IMR-90 (cell line): ENCODE results near the gene IL24. TPM values are rescaled to one million over a fixed set of nuclear protein-coding genes. Genes with fewer than 3 reads are reported as not detected.

ENCODE experiments used
- ATAC-seq: fragments of 200-7000 bp; cut with Tn5 transposase; 2 replicates; pipeline ENCODE4 v1.9.1; 2020; ENCODE audit warnings: low read depth, mild to moderate bottlenecking, moderate library complexity
- BruUV-seq: library from RNA; stranded (reverse); fragments of 400-500 nt; replicated peaks from 2 replicates; lab custom pipeline; 2021; lab: Mats Ljungman, UMichigan
- CTCF ChIA-PET: fragments of 300-600 bp; formaldehyde crosslinking; extraction: SDS; loops from one replicate; lab custom pipeline; 2021; ENCODE audit warnings: antibody characterized with exemption; lab: Yijun Ruan, JAX
- POLR2A ChIA-PET: fragments of 300-600 bp; sonication (Branson Sonifier 250); formaldehyde crosslinking; loops from one replicate; lab custom pipeline; 2022; ENCODE audit warnings: antibody characterized with exemption; ENCODE audit not compliant: unreplicated experiment; lab: Charles Lee
- DNase-seq: peaks from one replicate; pipeline ENCODE4 v3.0.0; 2013
- H2AFZ ChIP-seq: replicated peaks from 2 replicates; pipeline ENCODE3; 2013; ENCODE audit warnings: low read length, mild to moderate bottlenecking; ENCODE audit not compliant: poor library complexity
- H2AK5ac ChIP-seq: 2 replicates; pipeline ENCODE4 v1.6.1; 2013; ENCODE audit warnings: low read depth, low read length, inconsistent platforms
- H2AK9ac ChIP-seq: replicated peaks from 2 replicates; pipeline ENCODE3; 2013; ENCODE audit warnings: mild to moderate bottlenecking, low read depth, low read length, moderate library complexity; ENCODE audit not compliant: poor library complexity
- H2BK120ac ChIP-seq: 2 replicates; pipeline ENCODE4 v1.6.1; 2013; ENCODE audit warnings: low read depth, low read length, inconsistent platforms
- H2BK15ac ChIP-seq: 3 replicates; pipeline ENCODE4 v1.6.1; 2013; ENCODE audit warnings: low read depth, low read length, inconsistent platforms
- H2BK20ac ChIP-seq: 2 replicates; pipeline ENCODE4 v1.6.1; 2013; ENCODE audit warnings: low read depth, mild to moderate bottlenecking, inconsistent platforms, low read length, moderate library complexity
- H2BK5ac ChIP-seq: 2 replicates; pipeline ENCODE4 v1.6.1; 2013; ENCODE audit warnings: mild to moderate bottlenecking, low read depth, low read length, inconsistent platforms; ENCODE audit not compliant: poor library complexity, severe bottlenecking
- H3K14ac ChIP-seq: replicated peaks from 2 replicates; pipeline ENCODE4 v1.6.1; 2013; ENCODE audit warnings: low read depth, low read length, inconsistent platforms
- H3K18ac ChIP-seq: 2 replicates; pipeline ENCODE4 v1.6.1; 2013; ENCODE audit warnings: low read depth, low read length, control low read depth
- H3K23ac ChIP-seq: 2 replicates; pipeline ENCODE4 v1.6.1; 2013; ENCODE audit warnings: low read depth, low read length, inconsistent platforms
- H3K27ac ChIP-seq: 2 replicates; pipeline ENCODE4 v1.5.1; 2013; ENCODE audit warnings: mild to moderate bottlenecking, control low read depth, low read length; ENCODE audit not compliant: insufficient read depth
- H3K27me3 ChIP-seq: 2 replicates; pipeline ENCODE4 v1.6.1; 2013; ENCODE audit warnings: low read length; ENCODE audit not compliant: control insufficient read depth, insufficient read depth
- H3K36me3 ChIP-seq: 2 replicates; pipeline ENCODE4 v1.6.1; 2013; ENCODE audit warnings: low read length, mixed read lengths; ENCODE audit not compliant: control insufficient read depth, insufficient read depth
- H3K4ac ChIP-seq: 2 replicates; pipeline ENCODE4 v1.6.1; 2013; ENCODE audit warnings: low read depth, low read length, inconsistent platforms
- H3K4me1 ChIP-seq: 2 replicates; pipeline ENCODE4 v1.6.1; 2013; ENCODE audit warnings: low read length, mixed read lengths; ENCODE audit not compliant: control insufficient read depth, insufficient read depth
- H3K4me2 ChIP-seq: 2 replicates; pipeline ENCODE4 v1.6.1; 2013; ENCODE audit warnings: low read depth, mild to moderate bottlenecking, control low read depth, low read length, moderate library complexity
- H3K4me3 ChIP-seq: 2 replicates; pipeline ENCODE4 v1.5.1; 2013; ENCODE audit warnings: low read depth, mild to moderate bottlenecking, control low read depth, low read length, moderate library complexity; ENCODE audit not compliant: insufficient read depth
- H3K56ac ChIP-seq: 2 replicates; pipeline ENCODE4 v1.6.1; 2013; ENCODE audit warnings: low read length, inconsistent platforms; ENCODE audit not compliant: insufficient read depth; ENCODE audit errors: extremely low read depth
- H3K79me1 ChIP-seq, 2 experiments: 2 replicates each; pipeline ENCODE4 v1.6.1; 2013; ENCODE audit warnings: low read length in 2 of 2, inconsistent platforms in 1 of 2, low read depth in 1 of 2
- H3K9ac ChIP-seq: 2 replicates; pipeline ENCODE4 v1.6.1; 2013; ENCODE audit warnings: low read depth, low read length, control low read depth
- H3K9me1 ChIP-seq: 2 replicates; pipeline ENCODE4 v1.6.1; 2013; ENCODE audit warnings: low read length, inconsistent platforms; ENCODE audit not compliant: insufficient read depth
- H3K9me3 ChIP-seq: 2 replicates; pipeline ENCODE4 v1.6.1; 2013; ENCODE audit warnings: low read length; ENCODE audit not compliant: control insufficient read depth, insufficient read depth
- H4K20me1 ChIP-seq: 2 replicates; pipeline ENCODE4 v1.6.1; 2013; ENCODE audit warnings: low read length, inconsistent platforms; ENCODE audit not compliant: insufficient read depth
- H4K5ac ChIP-seq: 2 replicates; pipeline ENCODE4 v1.6.1; 2013; ENCODE audit warnings: mild to moderate bottlenecking, low read depth, low read length, control low read depth
- H4K8ac ChIP-seq, 2 experiments: 2 replicates each; pipeline ENCODE4 v1.6.1; 2013; ENCODE audit warnings: low read depth in 2 of 2, low read length in 2 of 2, control low read depth in 1 of 2, inconsistent platforms in 1 of 2
- H4K91ac ChIP-seq: 2 replicates; pipeline ENCODE4 v1.6.1; 2013; ENCODE audit warnings: low read depth, low read length, inconsistent platforms; ENCODE audit not compliant: insufficient read depth
- CEBPB ChIP-seq: IDR thresholded peaks from 2 replicates; pipeline ENCODE4 v1.6.1; 2012; ENCODE audit warnings: low read depth, low read length, improper control_type of control experiment
- MAFK ChIP-seq: IDR thresholded peaks from 2 replicates; pipeline ENCODE4 v1.6.1; 2012; ENCODE audit warnings: low read depth, low read length, improper control_type of control experiment
- MXI1 ChIP-seq: IDR thresholded peaks from 2 replicates; pipeline ENCODE4 v1.6.1; 2012; ENCODE audit warnings: low read depth, mild to moderate bottlenecking, low read length, moderate library complexity, borderline replicate concordance
- WGBS, 2 experiments: methylation state at CpG; one replicate each; pipeline versions ENCODE4 v1.1.5 to v1.1.7; 2013; ENCODE audit warnings: missing lambda C conversion rate in 2 of 2; ENCODE audit not compliant: insufficient read length in 1 of 2; ENCODE audit errors: extremely low coverage in 2 of 2; 5-methylcytosine and 5-hydroxymethylcytosine counted together
- dilution Hi-C: fragments of 300-500 bp; cut with HindIII; formaldehyde crosslinking; loops from one replicate; pipeline ENCODE4 v1.14.3; 2018; ENCODE audit warnings: low sequenced_read_pairs; ENCODE audit not compliant: unreplicated experiment
- in situ Hi-C: fragments of 300-500 bp; cut with MboI; formaldehyde crosslinking; loops from 3 replicates; pipeline ENCODE4 v1.14.3; 2019; ENCODE audit warnings: low sequenced_read_pairs, inconsistent platforms, mixed read lengths
- intact Hi-C: fragments of 100-400 bp; cut with micrococcal nuclease; formaldehyde crosslinking; loops from 2 replicates; pipeline ENCODE4 v1.10.0; 2022
- polyA plus RNA-seq, 3 experiments: library from polyadenylated mRNA; depleted of rRNA; stranded (reverse); fragments of >200 nt; gene quantifications; 2 replicates each; pipeline ENCODE4 v1.2.3, GENCODE V29; 2012; ENCODE audit warnings: low replicate concordance in 1 of 3
- total RNA-seq: library from RNA; depleted of rRNA; stranded (reverse); fragments of >200 nt; gene quantifications from 2 replicates; pipeline ENCODE4 v1.2.3, GENCODE V29; 2012

IL24 gene
- total and polyA plus RNA-seq, 2 of the 4 experiments (the other 2 are of a cell fraction), result 0.12 to 0.18 TPM

DNA sequence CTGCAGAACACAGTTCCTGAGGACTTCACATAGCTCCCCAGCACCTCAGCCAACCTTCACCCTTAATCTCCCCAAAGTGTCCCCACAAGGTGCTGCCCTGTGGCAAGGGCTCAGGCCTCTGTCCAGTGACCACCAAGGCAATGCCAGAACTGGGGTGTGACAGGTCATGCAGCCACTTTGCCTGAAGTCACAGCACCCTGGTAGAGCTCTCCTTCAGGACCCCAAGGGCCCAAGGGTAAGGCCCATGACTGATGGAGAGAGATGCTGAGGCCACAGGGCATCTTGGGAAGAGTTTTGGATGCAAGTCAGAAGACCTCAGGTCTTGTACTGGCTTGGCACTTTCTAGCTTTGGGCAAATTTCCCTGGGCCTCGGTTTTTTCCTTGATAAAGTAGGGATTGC lies 25.3 kb downstream of the IL24 start:
- Histone ChIP-seq H2BK120ac (no peak overlapping the region), H3K27me3 (peaks cover 11% of the 10 kb centered on the region; the same call in 1 of the 2 replicates), H3K14ac (no peak overlapping the region), H2AK9ac (no peak overlapping the region), H3K4me3 (no peak overlapping the region), H3K18ac (no peak overlapping the region), H3K23ac (no peak overlapping the region), H3K9ac (no peak overlapping the region), H2AFZ (no peak overlapping the region), H4K8ac (no peak overlapping the region), H3K4me1 (no peaks in the 10 kb centered on the region; the same call in 1 of the 2 replicates), H3K9me3 (no peaks in the 10 kb centered on the region), H4K5ac (no peak overlapping the region), H2BK20ac (no peak overlapping the region), H3K36me3 (no peaks in the 10 kb centered on the region), H3K4me2 (no peak overlapping the region), H2BK15ac (no peak overlapping the region), H4K20me1 (no peaks in the 10 kb centered on the region), H3K27ac (no peak overlapping the region), H3K9me1 (peaks cover 12% of the 10 kb centered on the region), H3K79me1 (no peaks in the 10 kb centered on the region; a peak in 1 of 4 replicates), H3K56ac (no peak overlapping the region), H4K91ac (no peak overlapping the region), H3K4ac (no peak overlapping the region), H2BK5ac (no peak overlapping the region), H2AK5ac (no peak overlapping the region)
- POLR2A ChIA-PET, result no interaction called here
- ATAC-seq, result no peak
- DNase-seq, result no peak
- BruUV-seq, result no TSS peak
- CTCF ChIA-PET, result interaction anchor here (0.9 kb wide), 1 partner anchor 10 kb away, joined by 3 read pairs; no protein-coding TSS in a partner anchor
- intact Hi-C loops (no loop called here), in situ Hi-C loops (no loop called here), dilution Hi-C loops (no loop called here)
- TF ChIP-seq CEBPB (no peak), MAFK (no peak), MXI1 (no peak)
- WGBS, 2 experiments, result no CpG with 5 or more reads among the region's 1 CpG
